Frontal cortex (tissue), 4 donors: ENCODE results near the gene MPC2. TPM values are rescaled to one million over a fixed set of nuclear protein-coding genes. Genes with fewer than 3 reads are reported as not detected.
"Not testable (repeated sequence)": the region's sequence is repeated elsewhere in the genome, so short reads cannot be mapped to it uniquely, and the experiment has no call there.

Experiments
- DNase-seq, 2 donors: peaks; one replicate each; pipeline ENCODE4 v3.0.0; 2012; ENCODE audit warnings: low spot score in 2 of 2
- FAIRE-seq: peaks from 2 replicates; lab custom pipeline; 2012; peaks lifted over from hg19 to GRCh38; lab: Jason Lieb, UNC
- total RNA-seq: library from RNA; depleted of rRNA; stranded (reverse); fragments of >200 nt; gene quantifications from one replicate; pipeline ENCODE4 v1.2.3, GENCODE V29; 2014
- donor health status: control.
- donor health status: control.
- donor health status: control.

Gene MPC2
- total RNA-seq, 1 donor from 2014 or later: 62.8 TPM

- not testable (repeated sequence) for DNase-seq, FAIRE-seq
Measured at GRCh38 chr1:167866739-167867414, 70.0 kb downstream of the MPC2 start.

Other genes with a start within 250 kb of the MPC2 start
- gene MPZL1, start 215.1 kb downstream of the MPC2 start, total RNA-seq: 184 TPM
- 0.41 TPM for gene ADCY10, start 22.9 kb downstream of the MPC2 start, total RNA-seq
- 73.4 TPM for gene DCAF6, start 389 bp downstream of the MPC2 start, total RNA-seq
- 76.2 TPM for gene GPR161, start 199.9 kb upstream of the MPC2 start, total RNA-seq
- gene TIPRL, start 241.9 kb upstream of the MPC2 start, total RNA-seq: 125 TPM